IMR-90 (cell line): ENCODE results near the gene RAD51B. TPM values are rescaled to one million over a fixed set of nuclear protein-coding genes. Genes with fewer than 3 reads are reported as not detected.

Experiments
- ATAC-seq: fragments of 200-7000 bp; cut with Tn5 transposase; 2 replicates; pipeline ENCODE4 v1.9.1; 2020; ENCODE audit warnings: low read depth, mild to moderate bottlenecking, moderate library complexity
- BruUV-seq: library from RNA; stranded (reverse); fragments of 400-500 nt; replicated peaks from 2 replicates; lab custom pipeline; 2021; lab: Mats Ljungman, UMichigan
- CTCF ChIA-PET: fragments of 300-600 bp; formaldehyde crosslinking; extraction: SDS; loops from one replicate; lab custom pipeline; 2021; ENCODE audit warnings: antibody characterized with exemption; lab: Yijun Ruan, JAX
- POLR2A ChIA-PET: fragments of 300-600 bp; sonication (Branson Sonifier 250); formaldehyde crosslinking; loops from one replicate; lab custom pipeline; 2022; ENCODE audit warnings: antibody characterized with exemption; ENCODE audit not compliant: unreplicated experiment; lab: Charles Lee
- DNase-seq: peaks from one replicate; pipeline ENCODE4 v3.0.0; 2013
- H2AFZ ChIP-seq: replicated peaks from 2 replicates; pipeline ENCODE3; 2013; ENCODE audit warnings: low read length, mild to moderate bottlenecking; ENCODE audit not compliant: poor library complexity
- H2AK5ac ChIP-seq: 2 replicates; pipeline ENCODE4 v1.6.1; 2013; ENCODE audit warnings: low read depth, low read length, inconsistent platforms
- H2AK9ac ChIP-seq: replicated peaks from 2 replicates; pipeline ENCODE3; 2013; ENCODE audit warnings: mild to moderate bottlenecking, low read depth, low read length, moderate library complexity; ENCODE audit not compliant: poor library complexity
- H2BK120ac ChIP-seq: 2 replicates; pipeline ENCODE4 v1.6.1; 2013; ENCODE audit warnings: low read depth, low read length, inconsistent platforms
- H2BK15ac ChIP-seq: 3 replicates; pipeline ENCODE4 v1.6.1; 2013; ENCODE audit warnings: low read depth, low read length, inconsistent platforms
- H2BK20ac ChIP-seq: 2 replicates; pipeline ENCODE4 v1.6.1; 2013; ENCODE audit warnings: low read depth, mild to moderate bottlenecking, inconsistent platforms, low read length, moderate library complexity
- H2BK5ac ChIP-seq: 2 replicates; pipeline ENCODE4 v1.6.1; 2013; ENCODE audit warnings: mild to moderate bottlenecking, low read depth, low read length, inconsistent platforms; ENCODE audit not compliant: poor library complexity, severe bottlenecking
- H3K14ac ChIP-seq: replicated peaks from 2 replicates; pipeline ENCODE4 v1.6.1; 2013; ENCODE audit warnings: low read depth, low read length, inconsistent platforms
- H3K18ac ChIP-seq: 2 replicates; pipeline ENCODE4 v1.6.1; 2013; ENCODE audit warnings: low read depth, low read length, control low read depth
- H3K23ac ChIP-seq: 2 replicates; pipeline ENCODE4 v1.6.1; 2013; ENCODE audit warnings: low read depth, low read length, inconsistent platforms
- H3K27ac ChIP-seq: 2 replicates; pipeline ENCODE4 v1.5.1; 2013; ENCODE audit warnings: mild to moderate bottlenecking, control low read depth, low read length; ENCODE audit not compliant: insufficient read depth
- H3K27me3 ChIP-seq: 2 replicates; pipeline ENCODE4 v1.6.1; 2013; ENCODE audit warnings: low read length; ENCODE audit not compliant: control insufficient read depth, insufficient read depth
- H3K36me3 ChIP-seq: 2 replicates; pipeline ENCODE4 v1.6.1; 2013; ENCODE audit warnings: low read length, mixed read lengths; ENCODE audit not compliant: control insufficient read depth, insufficient read depth
- H3K4ac ChIP-seq: 2 replicates; pipeline ENCODE4 v1.6.1; 2013; ENCODE audit warnings: low read depth, low read length, inconsistent platforms
- H3K4me1 ChIP-seq: 2 replicates; pipeline ENCODE4 v1.6.1; 2013; ENCODE audit warnings: low read length, mixed read lengths; ENCODE audit not compliant: control insufficient read depth, insufficient read depth
- H3K4me2 ChIP-seq: 2 replicates; pipeline ENCODE4 v1.6.1; 2013; ENCODE audit warnings: low read depth, mild to moderate bottlenecking, control low read depth, low read length, moderate library complexity
- H3K4me3 ChIP-seq: 2 replicates; pipeline ENCODE4 v1.5.1; 2013; ENCODE audit warnings: low read depth, mild to moderate bottlenecking, control low read depth, low read length, moderate library complexity; ENCODE audit not compliant: insufficient read depth
- H3K56ac ChIP-seq: 2 replicates; pipeline ENCODE4 v1.6.1; 2013; ENCODE audit warnings: low read length, inconsistent platforms; ENCODE audit not compliant: insufficient read depth; ENCODE audit errors: extremely low read depth
- H3K79me1 ChIP-seq, 2 experiments: 2 replicates each; pipeline ENCODE4 v1.6.1; 2013; ENCODE audit warnings: low read length in 2 of 2, inconsistent platforms in 1 of 2, low read depth in 1 of 2
- H3K9ac ChIP-seq: 2 replicates; pipeline ENCODE4 v1.6.1; 2013; ENCODE audit warnings: low read depth, low read length, control low read depth
- H3K9me1 ChIP-seq: 2 replicates; pipeline ENCODE4 v1.6.1; 2013; ENCODE audit warnings: low read length, inconsistent platforms; ENCODE audit not compliant: insufficient read depth
- H3K9me3 ChIP-seq: 2 replicates; pipeline ENCODE4 v1.6.1; 2013; ENCODE audit warnings: low read length; ENCODE audit not compliant: control insufficient read depth, insufficient read depth
- H4K20me1 ChIP-seq: 2 replicates; pipeline ENCODE4 v1.6.1; 2013; ENCODE audit warnings: low read length, inconsistent platforms; ENCODE audit not compliant: insufficient read depth
- H4K5ac ChIP-seq: 2 replicates; pipeline ENCODE4 v1.6.1; 2013; ENCODE audit warnings: mild to moderate bottlenecking, low read depth, low read length, control low read depth
- H4K8ac ChIP-seq, 2 experiments: 2 replicates each; pipeline ENCODE4 v1.6.1; 2013; ENCODE audit warnings: low read depth in 2 of 2, low read length in 2 of 2, control low read depth in 1 of 2, inconsistent platforms in 1 of 2
- H4K91ac ChIP-seq: 2 replicates; pipeline ENCODE4 v1.6.1; 2013; ENCODE audit warnings: low read depth, low read length, inconsistent platforms; ENCODE audit not compliant: insufficient read depth
- CEBPB ChIP-seq: IDR thresholded peaks from 2 replicates; pipeline ENCODE4 v1.6.1; 2012; ENCODE audit warnings: low read depth, low read length, improper control_type of control experiment
- CHD1 ChIP-seq: IDR thresholded peaks from 2 replicates; pipeline ENCODE4 v1.6.1; 2012; ENCODE audit warnings: low read depth, low read length, improper control_type of control experiment
- FOS ChIP-seq: fragments of 150-350 bp; IDR thresholded peaks from 2 replicates; pipeline ENCODE4 v1.6.1; 2016; ENCODE audit warnings: low read depth, low read length
- MAFK ChIP-seq: IDR thresholded peaks from 2 replicates; pipeline ENCODE4 v1.6.1; 2012; ENCODE audit warnings: low read depth, low read length, improper control_type of control experiment
- MXI1 ChIP-seq: IDR thresholded peaks from 2 replicates; pipeline ENCODE4 v1.6.1; 2012; ENCODE audit warnings: low read depth, mild to moderate bottlenecking, low read length, moderate library complexity, borderline replicate concordance
- NFE2L2 ChIP-seq: fragments of 150-350 bp; IDR thresholded peaks from 2 replicates; pipeline ENCODE4 v1.6.1; 2016; ENCODE audit warnings: low read depth, mild to moderate bottlenecking, low read length
- POLR2A ChIP-seq: IDR thresholded peaks from 2 replicates; pipeline ENCODE4 v1.6.1; 2012; ENCODE audit warnings: mild to moderate bottlenecking, low read depth, low read length
- RAD21 ChIP-seq: IDR thresholded peaks from 2 replicates; pipeline ENCODE4 v1.6.1; 2012; ENCODE audit warnings: low read length, improper control_type of control experiment
- RFX5 ChIP-seq: IDR thresholded peaks from 2 replicates; pipeline ENCODE4 v1.8.0; 2012; ENCODE audit warnings: low read depth, mild to moderate bottlenecking, low read length, moderate library complexity
- dilution Hi-C: fragments of 300-500 bp; cut with HindIII; formaldehyde crosslinking; loops from one replicate; pipeline ENCODE4 v1.14.3; 2018; ENCODE audit warnings: low sequenced_read_pairs; ENCODE audit not compliant: unreplicated experiment
- in situ Hi-C: fragments of 300-500 bp; cut with MboI; formaldehyde crosslinking; loops from 3 replicates; pipeline ENCODE4 v1.14.3; 2019; ENCODE audit warnings: low sequenced_read_pairs, inconsistent platforms, mixed read lengths
- intact Hi-C: fragments of 100-400 bp; cut with micrococcal nuclease; formaldehyde crosslinking; loops from 2 replicates; pipeline ENCODE4 v1.10.0; 2022
- polyA plus RNA-seq, 3 experiments: library from polyadenylated mRNA; depleted of rRNA; stranded (reverse); fragments of >200 nt; gene quantifications; 2 replicates each; pipeline ENCODE4 v1.2.3, GENCODE V29; 2012; ENCODE audit warnings: low replicate concordance in 1 of 3
- total RNA-seq: library from RNA; depleted of rRNA; stranded (reverse); fragments of >200 nt; gene quantifications from 2 replicates; pipeline ENCODE4 v1.2.3, GENCODE V29; 2012
- TF ChIP-seq, protein P1 (sequence below): fragments of 150-350 bp; IDR thresholded peaks from 2 replicates; pipeline ENCODE4 v1.6.1; 2017; ENCODE audit warnings: mild to moderate bottlenecking, antibody characterized with exemption, low read length, low read depth

The RAD51B gene
- total and polyA plus RNA-seq, 2 of the 4 experiments (the other 2 are of a cell fraction), result 5.1 to 18.8 TPM

DNA sequence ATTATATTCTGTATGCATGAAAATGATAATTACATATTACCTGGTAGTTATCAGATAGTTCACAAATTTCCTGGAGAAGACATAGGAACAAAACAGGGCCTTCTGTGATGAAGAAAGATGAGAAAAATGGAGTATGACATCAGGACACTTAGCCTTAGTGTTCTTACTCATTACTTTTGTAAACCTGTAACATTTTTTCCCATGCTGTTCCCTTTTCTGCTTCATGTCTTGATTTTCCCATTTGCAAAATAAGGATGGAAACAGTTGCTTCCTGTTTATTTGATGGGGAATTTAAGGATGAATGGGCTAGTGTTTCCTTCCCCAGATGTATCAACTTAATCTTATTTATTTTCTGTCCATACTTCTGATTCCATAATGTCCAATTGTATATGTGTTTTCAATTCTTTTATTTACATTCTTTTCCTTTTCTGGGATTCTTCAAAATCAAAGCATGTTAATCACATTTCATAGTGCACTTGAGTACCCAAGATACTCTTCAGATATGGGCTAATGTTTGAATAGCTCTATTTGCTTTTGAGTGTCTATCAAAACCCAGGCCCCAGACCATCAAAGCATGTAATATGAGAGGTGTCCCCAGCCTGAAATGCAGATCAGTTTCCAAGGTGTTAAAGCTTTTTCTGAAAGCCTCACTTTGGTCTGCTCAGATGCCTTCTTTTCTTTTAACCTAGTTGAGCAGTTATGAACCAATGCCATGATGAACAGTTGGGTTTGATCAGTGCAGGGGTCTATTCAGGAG is 260.5 kb downstream of the RAD51B start:
- intact Hi-C loops, result loop anchor here (5.0 to 10.0 kb wide), 3 partner anchors 152 to 735 kb away; no protein-coding TSS in a partner anchor
- Histone ChIP-seq H3K4me3 (no peak overlapping the region), H2AK5ac (no peak overlapping the region), H2BK20ac (peak overlapping the region; percentile 35; the same call in 1 of the 2 replicates), H3K27ac (peak overlapping the region; percentile 2; the same call in 1 of the 2 replicates), H4K20me1 (no peaks in the 10 kb centered on the region), H3K4me1 (peaks cover 2% of the 10 kb centered on the region; the same call in 1 of the 2 replicates), H3K9me3 (no peaks in the 10 kb centered on the region), H4K8ac (peak overlapping the region in 1 of 2 experiments; percentile 52; a peak in 2 of 4 replicates), H3K4me2 (no peak overlapping the region), H2BK5ac (no peak overlapping the region), H3K9me1 (0 out of 2 replicates have a peak, but pooled peaks cover 3% of the 10 kb centered on the region), H3K79me1 (no peaks in the 10 kb centered on the region), H4K91ac (peak overlapping the region; percentile 26; the same call in 1 of the 2 replicates), H3K56ac (0 out of 2 replicates have a peak overlapping the region, but pooled peaks have one; percentile 2), H2BK120ac (peak overlapping the region; percentile 61; the same call in 1 of the 2 replicates), H4K5ac (no peak overlapping the region), H3K14ac (no peak overlapping the region; the same call in 1 of the 2 replicates), H2AK9ac (no peak overlapping the region), H3K36me3 (no peaks in the 10 kb centered on the region), H3K27me3 (no peaks in the 10 kb centered on the region), H2AFZ (no peak overlapping the region), H3K23ac (no peak overlapping the region), H3K9ac (no peak overlapping the region), H3K4ac (peak overlapping the region; percentile 31; the same call in 1 of the 2 replicates), H3K18ac (peak overlapping the region; percentile 5; the same call in 1 of the 2 replicates), H2BK15ac (peak overlapping the region; percentile 15; the same call in 1 of the 3 replicates)
- CTCF ChIA-PET, result no interaction called here
- ATAC-seq, result peak; percentile 42
- POLR2A ChIA-PET, result no interaction called here
- in situ Hi-C loops, result no loop called here
- no TSS peak for BruUV-seq
- DNase-seq, result peak; percentile 47
- TF ChIP-seq NFE2L2, result no peak
- TF ChIP-seq CHD1, result no peak
- no peak for TF ChIP-seq CEBPB
- no peak for TF ChIP-seq MAFK
- TF ChIP-seq FOS, result no peak
- no peak for TF ChIP-seq RAD21
- TF ChIP-seq, protein P1, sequence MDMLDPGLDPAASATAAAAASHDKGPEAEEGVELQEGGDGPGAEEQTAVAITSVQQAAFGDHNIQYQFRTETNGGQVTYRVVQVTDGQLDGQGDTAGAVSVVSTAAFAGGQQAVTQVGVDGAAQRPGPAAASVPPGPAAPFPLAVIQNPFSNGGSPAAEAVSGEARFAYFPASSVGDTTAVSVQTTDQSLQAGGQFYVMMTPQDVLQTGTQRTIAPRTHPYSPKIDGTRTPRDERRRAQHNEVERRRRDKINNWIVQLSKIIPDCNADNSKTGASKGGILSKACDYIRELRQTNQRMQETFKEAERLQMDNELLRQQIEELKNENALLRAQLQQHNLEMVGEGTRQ, result no peak
- no peak for TF ChIP-seq POLR2A
- TF ChIP-seq RFX5, result no peak
- TF ChIP-seq MXI1, result no peak
- dilution Hi-C loops, result no loop called here
